Skeletal muscle satellite cell (primary cell): ENCODE data around the gene PIR.

Experiments used
- H3K27me3 ChIP-seq: 2 replicates; pipeline ENCODE4 v1.7.0; 2013; ENCODE audit warnings: low read length; ENCODE audit not compliant: control insufficient read depth, insufficient read depth
- H3K36me3 ChIP-seq: 2 replicates; pipeline ENCODE4 v1.7.0; 2013; ENCODE audit warnings: mild to moderate bottlenecking, control low read depth, low read length; ENCODE audit not compliant: insufficient read depth
- H3K4me1 ChIP-seq: 2 replicates; pipeline ENCODE4 v1.7.0; 2013; ENCODE audit warnings: low read length; ENCODE audit not compliant: control insufficient read depth, insufficient read depth
- H3K4me2 ChIP-seq: 2 replicates; pipeline ENCODE4 v1.7.0; 2013; ENCODE audit warnings: mild to moderate bottlenecking, low read length
- H3K4me3 ChIP-seq: 2 replicates; pipeline ENCODE4 v1.7.0; 2013; ENCODE audit warnings: low read length
- H3K9ac ChIP-seq: 2 replicates; pipeline ENCODE4 v1.7.0; 2013; ENCODE audit warnings: mild to moderate bottlenecking, low read depth, low read length, moderate library complexity
- H3K9me3 ChIP-seq: replicated peaks from 2 replicates; pipeline ENCODE4 v1.7.0; 2013; ENCODE audit warnings: mild to moderate bottlenecking, control low read depth, low read length

The PIR gene

DNA sequence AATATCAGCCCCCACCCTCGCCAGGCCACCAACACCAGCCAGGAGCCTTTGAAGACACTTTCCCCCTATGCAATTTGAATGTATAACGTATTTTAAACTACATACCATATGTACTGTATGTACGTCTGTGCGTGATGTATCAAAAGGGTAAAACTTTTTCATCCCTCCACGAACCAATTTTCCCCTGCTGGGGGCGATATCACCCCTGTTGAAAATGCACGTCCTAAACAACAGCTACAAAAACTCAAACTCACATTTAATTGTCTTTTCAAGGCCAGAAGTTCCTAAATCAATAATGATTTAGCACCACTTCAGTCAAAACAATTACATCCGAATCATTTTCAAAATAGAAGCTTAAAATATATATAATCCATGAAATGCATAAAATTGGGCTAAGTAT lies 110.3 kb downstream of the PIR start:
- no peak overlapping the region for H3K4me3 ChIP-seq
- no peaks in the 10 kb centered on the region for H3K27me3 ChIP-seq

DNA sequence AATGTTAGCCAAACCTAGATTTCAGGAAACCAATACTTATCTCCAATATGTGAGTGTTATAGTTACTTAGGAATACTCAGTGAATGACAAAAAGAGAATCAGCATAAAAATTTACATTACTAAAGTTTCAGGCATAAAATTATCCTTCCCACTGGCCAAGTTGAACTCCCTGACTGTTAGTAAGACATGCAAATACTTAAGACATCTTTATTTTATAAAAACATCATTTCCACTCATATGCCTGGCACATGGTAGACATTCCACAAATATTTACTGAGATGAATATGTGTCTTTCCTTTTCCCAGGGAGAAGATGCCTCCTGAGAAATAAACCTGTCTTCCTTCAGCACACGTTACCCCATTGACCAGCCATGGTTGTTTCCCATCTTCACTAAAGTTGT lies 116.2 kb downstream of the PIR start:
- no peak overlapping the region for H3K4me3 ChIP-seq
- H3K9me3 ChIP-seq: no peaks in the 10 kb centered on the region
- no peak overlapping the region for H3K4me2 ChIP-seq
- peaks cover 4% of the 10 kb centered on the region for H3K27me3 ChIP-seq
- no peak overlapping the region for H3K9ac ChIP-seq
- no peaks in the 10 kb centered on the region for H3K36me3 ChIP-seq
- H3K4me1 ChIP-seq: no peaks in the 10 kb centered on the region

More for the DNA sequence above, 110.3 kb downstream of the PIR start:
- no peaks in the 10 kb centered on the region for H3K9me3 ChIP-seq
- no peaks in the 10 kb centered on the region for H3K36me3 ChIP-seq
- no peak overlapping the region for H3K4me2 ChIP-seq
- H3K9ac ChIP-seq: no peak overlapping the region
- no peaks in the 10 kb centered on the region for H3K4me1 ChIP-seq

DNA sequence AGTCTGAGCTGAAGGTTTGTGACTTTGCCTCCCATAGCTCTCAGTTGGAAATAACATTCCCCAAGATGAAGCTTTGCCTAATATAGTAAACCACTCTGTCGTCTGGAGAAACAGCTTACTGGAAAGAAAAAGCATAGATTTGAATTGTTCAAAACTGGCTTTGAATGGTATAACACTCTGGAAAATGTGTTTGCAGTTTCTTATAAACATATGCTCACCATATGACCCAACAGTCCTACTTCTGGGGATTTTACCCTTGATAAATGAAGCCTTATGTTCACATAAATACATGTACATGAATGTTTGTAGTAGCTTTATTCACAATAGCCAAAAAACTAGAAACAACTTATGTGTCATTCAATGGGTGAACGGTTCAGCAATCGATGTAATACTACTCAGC lies 119.2 kb downstream of the PIR start:
- H3K9ac ChIP-seq: no peak overlapping the region
- H3K36me3 ChIP-seq: no peaks in the 10 kb centered on the region
- no peak overlapping the region for H3K4me2 ChIP-seq
- H3K4me1 ChIP-seq: no peaks in the 10 kb centered on the region
- H3K27me3 ChIP-seq: peaks cover 4% of the 10 kb centered on the region
- H3K9me3 ChIP-seq: no peaks in the 10 kb centered on the region
- no peak overlapping the region for H3K4me3 ChIP-seq

DNA sequence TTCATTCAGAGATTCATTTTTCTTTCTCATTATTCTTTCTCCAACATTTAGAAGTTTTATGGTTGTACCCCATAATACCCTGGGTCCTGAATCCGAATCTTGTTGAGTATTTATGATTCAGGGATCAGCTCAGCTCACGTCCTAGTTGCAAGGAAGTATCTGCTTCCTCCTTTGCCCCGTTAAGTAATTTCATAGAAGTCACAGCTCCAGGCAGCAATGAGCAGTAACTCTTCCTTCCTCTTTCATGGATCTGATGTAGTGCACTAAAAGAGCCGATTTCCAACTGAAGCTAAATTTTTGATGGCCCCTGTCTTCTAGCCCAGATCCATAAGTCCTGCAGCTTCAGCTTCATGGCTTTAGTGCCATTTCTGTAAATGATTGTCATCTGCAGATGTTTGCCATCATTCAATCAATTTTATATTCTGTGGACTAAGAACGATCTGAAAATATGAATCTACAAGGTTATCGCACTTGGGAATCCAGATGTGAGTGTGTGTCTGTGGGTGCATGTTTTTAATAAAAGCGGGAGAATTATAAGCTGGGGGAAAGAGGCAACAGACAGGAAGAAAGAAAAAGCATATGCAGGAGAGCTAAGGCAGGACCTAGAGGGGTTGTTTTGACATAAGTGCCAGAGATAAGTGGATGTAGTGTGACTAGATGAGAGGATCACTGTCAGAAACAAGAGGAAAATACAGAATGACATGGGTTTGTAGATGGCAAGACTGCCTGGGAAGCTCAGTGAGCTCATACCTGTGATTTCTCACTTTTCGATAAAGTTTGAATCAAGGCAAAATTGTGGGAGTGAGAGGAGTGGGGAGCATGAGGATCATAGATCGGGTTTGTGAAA lies 126.4 kb downstream of the PIR start:
- no peaks in the 10 kb centered on the region for H3K4me1 ChIP-seq
- no peak overlapping the region for H3K4me3 ChIP-seq
- H3K4me2 ChIP-seq: no peak overlapping the region
- no peak overlapping the region for H3K9ac ChIP-seq
- peaks cover 5% of the 10 kb centered on the region for H3K27me3 ChIP-seq
- no peaks in the 10 kb centered on the region for H3K9me3 ChIP-seq
- H3K36me3 ChIP-seq: no peaks in the 10 kb centered on the region

DNA sequence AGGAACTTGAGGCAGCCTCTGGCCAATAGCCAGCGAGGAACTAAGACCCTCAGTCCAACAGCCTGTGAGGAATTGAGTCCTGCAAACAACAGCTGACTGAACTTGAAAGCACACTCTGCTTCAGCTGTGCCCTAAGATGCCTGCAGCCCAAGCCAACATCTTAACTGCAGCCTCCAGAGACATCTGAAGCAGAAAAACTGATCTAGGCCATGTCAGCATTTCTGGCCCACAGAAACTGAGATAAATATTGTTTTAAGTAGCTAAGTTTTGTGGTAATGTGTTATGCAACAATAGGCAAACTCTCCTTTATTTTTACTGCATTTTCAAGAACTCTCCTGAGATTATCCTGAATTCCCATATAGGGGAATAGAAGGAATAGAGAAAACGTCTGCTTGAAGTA lies 133.4 kb downstream of the PIR start:
- H3K27me3 ChIP-seq: peaks cover 2% of the 10 kb centered on the region
- H3K9ac ChIP-seq: no peak overlapping the region
- H3K4me2 ChIP-seq: no peak overlapping the region
- H3K4me3 ChIP-seq: no peak overlapping the region
- H3K9me3 ChIP-seq: no peaks in the 10 kb centered on the region
- no peaks in the 10 kb centered on the region for H3K4me1 ChIP-seq
- no peaks in the 10 kb centered on the region for H3K36me3 ChIP-seq

DNA sequence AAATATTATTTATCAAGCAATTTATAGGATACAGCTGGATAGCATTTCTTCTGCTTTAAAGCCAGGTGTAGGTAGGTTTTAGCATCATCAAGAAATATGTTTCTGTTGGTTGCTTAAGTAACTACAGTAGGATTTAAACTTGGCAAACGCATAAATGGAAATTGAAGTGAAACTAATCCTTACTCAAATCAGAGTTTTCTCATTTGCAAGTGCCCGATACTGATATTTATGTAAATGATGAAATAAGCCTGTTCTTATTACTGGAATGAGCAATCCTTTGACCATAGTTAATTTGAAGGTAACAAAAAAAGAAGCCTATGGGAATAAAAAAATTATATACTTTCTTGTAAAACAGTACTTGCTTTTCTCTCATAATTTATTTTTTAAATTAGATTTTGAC lies 134.6 kb downstream of the PIR start:
- Histone ChIP-seq H3K9me3 (no peaks in the 10 kb centered on the region), H3K27me3 (peaks cover under 1% of the 10 kb centered on the region), H3K4me3 (no peak overlapping the region), H3K9ac (no peak overlapping the region), H3K4me1 (no peaks in the 10 kb centered on the region), H3K36me3 (no peaks in the 10 kb centered on the region), H3K4me2 (no peak overlapping the region)

DNA sequence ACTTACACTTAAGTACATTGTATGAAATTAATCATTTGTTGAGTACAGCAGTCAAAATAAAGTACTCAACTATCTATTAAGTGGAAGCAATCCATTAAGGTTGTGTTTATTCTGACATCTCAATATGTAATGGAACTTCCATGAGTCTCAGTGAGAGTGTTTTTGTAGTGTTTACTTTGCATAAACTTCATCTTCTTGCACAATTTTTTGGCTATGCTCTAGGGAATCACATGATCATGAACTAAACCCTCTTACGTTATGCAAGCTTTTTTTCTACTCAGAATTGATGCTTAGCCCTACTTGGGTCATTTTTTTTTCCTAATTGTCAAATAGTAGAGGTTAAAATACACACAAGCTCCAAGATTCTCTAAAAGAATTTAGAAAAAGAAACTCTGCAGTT lies 136.7 kb downstream of the PIR start:
- Histone ChIP-seq H3K4me2 (no peak overlapping the region), H3K36me3 (no peaks in the 10 kb centered on the region), H3K9me3 (no peaks in the 10 kb centered on the region), H3K27me3 (no peaks in the 10 kb centered on the region), H3K9ac (no peak overlapping the region), H3K4me1 (no peaks in the 10 kb centered on the region), H3K4me3 (no peak overlapping the region)

DNA sequence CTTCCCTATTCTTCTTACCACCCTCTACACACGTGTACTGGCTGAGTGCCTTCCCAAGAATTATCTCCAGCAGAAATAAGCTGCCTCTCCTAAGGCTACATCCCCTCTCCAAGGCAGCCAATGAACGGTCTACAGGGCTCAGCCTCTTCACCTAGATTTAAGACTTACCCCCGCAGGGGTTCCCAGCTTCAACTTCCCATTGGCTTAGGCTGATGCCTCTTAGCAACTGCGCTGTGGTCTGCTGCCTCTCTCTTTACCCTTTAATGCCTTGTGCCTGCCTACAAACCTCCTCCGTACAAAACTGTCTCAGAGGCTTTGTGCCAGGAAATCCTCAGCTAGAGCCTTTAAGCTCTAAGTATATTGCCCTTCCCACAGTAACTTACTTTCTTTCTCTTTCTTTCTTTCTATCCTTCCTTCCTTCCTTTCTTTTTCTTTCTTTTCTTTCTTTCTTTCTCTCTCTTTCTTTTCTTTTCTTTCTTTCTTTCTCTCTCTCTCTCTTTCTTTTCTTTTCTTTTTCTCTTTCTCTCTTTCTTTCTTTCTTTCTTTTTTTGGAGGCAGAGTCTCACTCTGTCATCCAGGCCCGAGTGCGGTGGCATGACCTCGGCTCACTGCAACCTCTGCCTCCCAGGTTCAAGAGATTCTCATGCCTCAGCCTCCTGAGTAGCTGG lies 142.7 kb downstream of the PIR start:
- no peaks in the 10 kb centered on the region for H3K36me3 ChIP-seq
- H3K4me2 ChIP-seq: no peak overlapping the region
- no peaks in the 10 kb centered on the region for H3K4me1 ChIP-seq
- H3K9me3 ChIP-seq: no peaks in the 10 kb centered on the region
- H3K9ac ChIP-seq: no peak overlapping the region
- H3K27me3 ChIP-seq: peaks cover 6% of the 10 kb centered on the region
- H3K4me3 ChIP-seq: no peak overlapping the region

DNA sequence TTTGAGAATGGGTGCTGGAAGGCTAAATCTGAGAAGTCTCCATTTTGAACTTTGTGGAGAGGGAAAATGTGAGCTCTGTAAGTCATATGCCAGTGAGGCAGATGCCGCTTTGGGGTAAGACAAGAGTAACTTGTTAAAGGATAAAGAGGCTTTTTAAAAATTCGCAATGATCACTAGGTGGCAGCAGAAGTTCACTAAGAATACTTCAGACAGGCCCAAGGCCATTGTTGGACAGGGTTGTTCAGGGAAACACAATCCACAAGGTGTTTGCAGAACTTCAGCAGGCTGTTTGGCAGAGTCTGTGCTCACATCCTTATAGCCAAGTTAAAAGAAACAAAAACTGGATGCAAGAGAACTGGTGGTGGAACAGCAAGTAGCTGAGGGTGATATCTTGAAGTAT lies 144.1 kb downstream of the PIR start:
- Histone ChIP-seq H3K4me3 (no peak overlapping the region), H3K4me2 (no peak overlapping the region), H3K9ac (no peak overlapping the region), H3K4me1 (no peaks in the 10 kb centered on the region), H3K27me3 (peaks cover 10% of the 10 kb centered on the region), H3K9me3 (no peaks in the 10 kb centered on the region), H3K36me3 (no peaks in the 10 kb centered on the region)

DNA sequence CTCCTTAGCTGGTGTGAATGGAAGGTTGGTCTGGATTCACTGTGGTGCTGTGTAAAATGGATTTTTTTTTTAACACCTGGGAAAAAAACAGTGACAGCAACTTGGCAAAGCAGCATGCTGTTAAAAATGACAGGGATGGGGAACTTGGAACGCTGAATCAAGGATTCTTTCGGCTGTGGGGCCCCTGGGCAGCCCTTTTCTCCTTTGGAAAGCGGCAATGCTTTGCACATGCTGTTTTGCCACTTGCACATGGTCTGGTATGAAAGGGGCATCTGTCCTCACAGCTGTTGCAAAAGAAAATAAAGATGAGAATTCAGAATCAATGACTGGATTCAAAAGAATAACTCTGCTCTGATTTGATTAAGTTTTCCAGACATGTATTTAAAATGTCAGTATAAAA lies 147.2 kb downstream of the PIR start:
- Histone ChIP-seq H3K27me3 (peaks cover 17% of the 10 kb centered on the region), H3K4me3 (no peak overlapping the region), H3K4me1 (no peaks in the 10 kb centered on the region), H3K4me2 (no peak overlapping the region), H3K36me3 (no peaks in the 10 kb centered on the region), H3K9ac (no peak overlapping the region), H3K9me3 (no peaks in the 10 kb centered on the region)

DNA sequence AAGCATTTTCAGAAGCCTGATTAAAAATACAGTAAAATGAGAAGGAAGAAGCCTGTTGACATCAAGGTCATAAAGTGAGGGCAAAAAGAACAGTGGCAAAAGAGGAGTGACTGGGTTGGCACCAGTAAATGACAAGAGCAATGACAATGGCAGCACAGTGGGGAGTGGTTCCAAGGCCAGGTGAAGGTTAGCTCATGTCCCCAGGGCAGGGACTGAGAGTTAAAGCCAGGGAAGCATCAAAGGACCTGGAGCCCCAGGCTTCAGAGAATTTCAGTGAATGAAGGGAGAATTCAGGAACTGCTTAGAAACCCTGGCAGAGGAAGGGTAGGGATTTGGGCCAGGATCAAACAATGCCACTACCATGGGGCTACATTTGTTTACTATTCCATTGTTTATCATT lies 149.0 kb downstream of the PIR start:
- Histone ChIP-seq H3K4me3 (no peak overlapping the region), H3K9me3 (no peaks in the 10 kb centered on the region), H3K4me2 (no peak overlapping the region), H3K9ac (no peak overlapping the region), H3K27me3 (peaks cover 28% of the 10 kb centered on the region), H3K36me3 (no peaks in the 10 kb centered on the region), H3K4me1 (no peaks in the 10 kb centered on the region)

DNA sequence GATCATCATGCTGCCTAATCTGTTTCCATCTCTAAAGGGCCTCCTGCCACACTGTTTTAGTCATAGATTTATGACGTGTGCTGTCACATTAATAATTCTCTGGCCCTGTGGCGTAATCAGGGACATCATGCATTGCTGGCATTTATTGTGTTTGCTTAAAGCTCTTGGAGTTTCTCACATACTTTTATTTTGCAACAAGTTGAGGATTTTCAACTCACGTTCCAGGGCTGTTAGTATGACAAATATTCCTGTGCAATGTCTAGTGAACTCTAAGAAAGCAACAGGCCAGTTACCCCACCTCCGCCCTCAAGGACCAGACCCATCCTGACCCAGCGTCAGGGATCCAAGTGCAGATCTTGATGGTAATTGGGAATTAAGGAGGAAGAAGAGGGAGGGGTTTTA lies 150.1 kb downstream of the PIR start:
- H3K4me1 ChIP-seq: no peaks in the 10 kb centered on the region
- no peak overlapping the region for H3K4me2 ChIP-seq
- H3K27me3 ChIP-seq: peaks cover 32% of the 10 kb centered on the region
- H3K4me3 ChIP-seq: no peak overlapping the region
- H3K9me3 ChIP-seq: no peaks in the 10 kb centered on the region
- no peaks in the 10 kb centered on the region for H3K36me3 ChIP-seq
- H3K9ac ChIP-seq: no peak overlapping the region
